ENCODE measurements around the gene TRPT1. TPM values are rescaled to one million over a fixed set of nuclear protein-coding genes. Genes with fewer than 3 reads are reported as not detected.

The TRPT1 gene
- polyA plus RNA-seq, 3 donors from 2014 or later = 42.2 to 51.0 (median 43.8) TPM

DNA sequence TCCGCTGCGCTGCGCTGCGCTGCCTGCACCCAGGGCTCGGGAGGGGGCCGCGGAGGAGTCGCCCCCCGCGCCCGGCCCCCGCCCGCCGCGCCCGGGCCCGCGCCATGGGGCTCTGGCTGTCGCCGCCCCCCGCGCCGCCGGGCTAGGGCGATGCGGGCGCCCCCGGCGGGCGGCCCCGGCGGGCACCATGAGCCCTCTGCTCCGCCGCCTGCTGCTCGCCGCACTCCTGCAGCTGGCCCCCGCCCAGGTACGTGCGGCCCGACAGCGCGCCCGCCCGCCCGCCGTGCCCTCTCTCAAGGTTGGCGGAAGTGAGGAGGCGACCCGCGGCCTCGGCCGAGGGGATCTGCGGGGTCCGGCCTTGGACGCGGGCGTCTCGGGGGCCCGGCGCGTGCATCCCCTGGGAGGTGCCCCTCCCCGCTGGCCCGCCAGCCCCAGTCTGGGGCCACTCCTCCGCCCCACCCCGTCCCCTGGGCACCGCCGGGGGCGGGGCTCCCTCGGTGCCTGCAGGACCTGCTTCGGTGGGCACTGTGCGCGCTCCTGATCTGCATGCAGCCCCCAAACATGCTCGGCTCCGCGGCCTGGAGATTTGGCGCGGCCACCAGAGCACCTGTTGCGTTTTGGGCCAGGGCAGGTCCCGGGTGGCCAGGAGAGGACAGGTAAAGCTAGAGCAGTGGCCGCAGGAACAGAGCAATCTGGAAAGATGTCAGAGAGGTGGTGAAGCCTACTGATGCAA, 8.8 kb upstream of the TRPT1 start:
- DNase-seq = peak; percentile 62 to 63 (median 62)
- Mint-ChIP-seq H3K4me3 (peak overlapping the region; percentile 76 to 80 (median 79)), H3K9me3 (no peaks in the 10 kb centered on the region), H3K4me1 (peaks cover 19 to 33% of the 10 kb centered on the region in 2 donors), H3K27me3 (ENCODE audit: low read depth in 3 of 3) (peaks cover 0 to 3% (median 0%) of the 10 kb centered on the region in 3 donors), H3K36me3 (no peaks in the 10 kb centered on the region), H3K27ac (peak overlapping the region in 5 of 6 donors; percentile 55 to 80 (median 68))

GRCh38 chr11:64233913-64234586, 8.1 kb upstream of the TRPT1 start, which contains the start of gene VEGFB:
Gene VEGFB (plus strand): TSS chr11:64234584. CDS start chr11:64234834, 250 bp downstream.
- no peaks in the 10 kb centered on the region for H3K36me3 Mint-ChIP-seq
- H3K9me3 Mint-ChIP-seq = no peaks in the 10 kb centered on the region
- peaks cover 27 to 40% of the 10 kb centered on the region in 2 donors for H3K4me1 Mint-ChIP-seq
- H3K4me3 Mint-ChIP-seq = peak within 1 kb of the TSS; percentile 76 to 82 (median 80)
- peak; percentile 70 to 72 (median 71) for DNase-seq
- H3K27me3 Mint-ChIP-seq (ENCODE audit: low read depth in 3 of 3) = peaks cover 0 to 1% (median 0%) of the 10 kb centered on the region in 3 donors
- H3K27ac Mint-ChIP-seq = peak within 1 kb of the TSS; percentile 55 to 85 (median 80)

DNA sequence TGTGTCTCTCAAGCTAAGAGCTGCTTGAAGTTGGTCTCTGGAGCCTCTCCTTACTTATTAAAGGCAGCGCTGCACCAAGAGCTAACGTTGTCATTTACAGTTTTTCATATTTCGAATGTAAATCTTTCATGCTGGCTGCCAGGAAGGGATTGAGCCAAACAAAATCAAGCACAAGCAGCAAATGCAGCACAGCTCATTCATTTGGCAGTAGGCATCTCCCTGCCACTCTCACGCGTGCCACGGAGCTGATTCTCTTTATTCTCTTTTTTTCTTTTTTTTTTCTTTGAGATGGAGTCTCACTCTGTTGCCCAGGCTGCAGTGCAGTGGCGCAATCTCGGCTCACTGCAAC, 7.0 kb upstream of the TRPT1 start:
- Mint-ChIP-seq H3K4me1 (peaks cover 29 to 38% of the 10 kb centered on the region in 2 donors), H3K9me3 (no peaks in the 10 kb centered on the region), H3K27ac (peak overlapping the region in 4 of 6 donors; percentile 36 to 82 (median 62))

GRCh38 chr11:64232182-64232966, 6.4 kb upstream of the TRPT1 start:
- H3K27ac Mint-ChIP-seq = peak overlapping the region in 4 of 6 donors; percentile 69 to 83 (median 80)
- no peak for DNase-seq

More for the DNA sequence above, 7.0 kb upstream of the TRPT1 start:
- Mint-ChIP-seq H3K4me3 (peak overlapping the region; percentile 36 to 79 (median 61)), H3K36me3 (no peaks in the 10 kb centered on the region), H3K27me3 (ENCODE audit: low read depth in 3 of 3) (peaks cover 0 to 1% (median 0%) of the 10 kb centered on the region in 3 donors)
- DNase-seq = no peak

GRCh38 chr11:64231546-64231945, 5.6 kb upstream of the TRPT1 start:
- DNase-seq = no peak
- H3K4me3 Mint-ChIP-seq = peak overlapping the region; percentile 57 to 94 (median 86)
- H3K36me3 Mint-ChIP-seq = no peaks in the 10 kb centered on the region
- peaks cover 0 to 2% (median 1%) of the 10 kb centered on the region in 3 donors for H3K27me3 Mint-ChIP-seq (ENCODE audit: low read depth in 3 of 3)
- peaks cover 40 to 50% of the 10 kb centered on the region in 2 donors for H3K4me1 Mint-ChIP-seq
- no peaks in the 10 kb centered on the region for H3K9me3 Mint-ChIP-seq
- H3K27ac Mint-ChIP-seq = peak overlapping the region in 4 of 6 donors; percentile 34 to 83 (median 80)

More at GRCh38 chr11:64232182-64232966, 6.4 kb upstream of the TRPT1 start:
- Mint-ChIP-seq H3K4me1 (peaks cover 34 to 44% of the 10 kb centered on the region in 2 donors), H3K36me3 (no peaks in the 10 kb centered on the region), H3K9me3 (no peaks in the 10 kb centered on the region), H3K27me3 (ENCODE audit: low read depth in 3 of 3) (peaks cover 0 to 1% (median 0%) of the 10 kb centered on the region in 3 donors), H3K4me3 (peak overlapping the region; percentile 57 to 94 (median 79))

DNA sequence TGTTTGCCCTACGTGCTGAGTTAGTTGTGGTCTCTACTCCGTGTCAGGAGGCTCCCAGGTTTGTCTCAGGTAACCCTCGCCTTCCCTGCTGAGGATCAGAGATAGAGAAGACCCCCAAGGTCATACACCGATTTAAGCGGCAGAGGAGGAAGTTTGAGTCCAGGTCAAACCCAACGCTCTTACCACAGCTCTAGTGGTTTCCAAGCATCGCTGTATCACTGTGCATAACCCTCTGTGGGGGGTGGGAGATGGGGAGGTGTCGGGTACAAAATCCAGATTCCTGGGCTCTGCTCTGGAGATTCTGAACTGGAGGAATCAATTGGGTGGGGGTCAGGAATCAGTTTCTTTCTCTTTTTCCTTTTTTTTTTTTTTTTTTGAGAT, 5.0 kb upstream of the TRPT1 start:
- H3K27ac Mint-ChIP-seq = peak overlapping the region; percentile 82 to 94 (median 89)
- peaks cover 0 to 2% (median 1%) of the 10 kb centered on the region in 3 donors for H3K27me3 Mint-ChIP-seq (ENCODE audit: low read depth in 3 of 3)
- no peaks in the 10 kb centered on the region for H3K9me3 Mint-ChIP-seq
- peaks cover 40 to 50% of the 10 kb centered on the region in 2 donors for H3K4me1 Mint-ChIP-seq
- H3K4me3 Mint-ChIP-seq = peak overlapping the region; percentile 86 to 94 (median 87)
- no peak for DNase-seq
- no peaks in the 10 kb centered on the region for H3K36me3 Mint-ChIP-seq

GRCh38 chr11:64230171-64230984, 4.4 kb upstream of the TRPT1 start, which contains the start of gene DNAJC4:
Gene DNAJC4 (plus strand): TSS chr11:64230548. CDS start chr11:64230855, 307 bp downstream.
- H3K27ac Mint-ChIP-seq = peak within 1 kb of the TSS; percentile 82 to 94 (median 89)
- H3K27me3 Mint-ChIP-seq (ENCODE audit: low read depth in 3 of 3) = peaks cover 0 to 3% (median 2%) of the 10 kb centered on the region in 3 donors
- no peaks in the 10 kb centered on the region for H3K36me3 Mint-ChIP-seq
- DNase-seq = peak; percentile 90 to 91 (median 90)
- peak within 1 kb of the TSS; percentile 86 to 94 (median 87) for H3K4me3 Mint-ChIP-seq
- H3K9me3 Mint-ChIP-seq = no peaks in the 10 kb centered on the region
- peaks cover 38 to 51% of the 10 kb centered on the region in 2 donors for H3K4me1 Mint-ChIP-seq

DNA sequence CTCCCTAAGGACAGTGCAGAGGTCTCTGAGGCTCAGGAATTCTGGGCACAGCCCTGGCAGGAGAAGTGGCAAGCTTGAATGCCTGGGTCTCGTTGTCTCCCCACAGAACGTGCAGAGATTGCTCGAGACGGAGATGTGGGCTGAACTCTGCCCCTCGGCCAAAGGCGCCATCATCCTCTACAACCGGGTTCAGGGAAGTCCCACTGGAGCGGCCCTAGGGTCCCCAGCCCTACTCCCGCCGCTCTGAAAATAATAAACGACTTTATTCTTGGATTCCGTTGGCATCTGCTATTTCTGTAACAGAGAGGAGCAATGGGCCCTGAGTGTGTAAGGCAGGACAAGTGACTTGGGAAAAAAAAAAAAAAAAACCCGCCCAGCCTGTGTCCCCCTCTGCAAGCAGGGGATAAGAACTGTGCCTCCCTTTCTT, 3.8 kb upstream of the TRPT1 start:
- Mint-ChIP-seq H3K27me3 (ENCODE audit: low read depth in 3 of 3) (peaks cover 0 to 3% (median 2%) of the 10 kb centered on the region in 3 donors), H3K27ac (peak overlapping the region; percentile 82 to 94 (median 89)), H3K4me1 (peaks cover 40 to 53% of the 10 kb centered on the region in 2 donors), H3K9me3 (no peaks in the 10 kb centered on the region), H3K4me3 (peak overlapping the region; percentile 86 to 94 (median 87)), H3K36me3 (no peaks in the 10 kb centered on the region)
- no peak for DNase-seq

DNA sequence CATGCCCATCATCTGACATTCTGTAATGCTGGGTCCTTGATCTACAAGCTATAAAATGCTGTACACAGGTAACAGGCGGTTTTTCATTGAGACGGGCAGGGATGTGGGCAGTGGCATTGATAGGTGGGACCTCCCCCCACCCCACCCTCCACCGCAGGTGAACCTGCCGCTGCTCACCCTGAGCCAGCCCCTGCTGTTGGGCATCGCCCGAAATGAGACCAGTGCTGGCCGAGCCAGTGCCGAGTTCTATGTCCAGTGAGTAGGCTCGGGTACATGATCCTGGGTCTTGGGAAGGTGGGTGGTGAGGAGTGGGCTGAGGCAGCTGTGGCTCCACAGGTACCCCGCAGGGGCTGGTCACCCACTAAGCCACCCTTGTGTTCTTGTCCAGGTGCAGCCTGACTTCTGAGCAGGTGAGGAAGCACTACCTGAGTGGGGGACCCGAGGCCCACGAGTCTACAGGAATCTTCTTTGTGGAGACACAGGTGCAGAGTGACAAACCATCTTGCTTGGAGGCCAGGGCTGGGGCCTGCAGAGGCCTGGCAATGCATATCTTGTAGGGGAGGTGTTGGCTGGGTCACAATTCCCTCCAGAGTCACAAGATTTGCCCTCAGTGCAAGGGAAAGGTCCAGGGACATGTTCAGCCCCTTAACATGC, 3.2 kb upstream of the TRPT1 start:
- Mint-ChIP-seq H3K27ac (peak overlapping the region; percentile 76 to 91 (median 83)), H3K9me3 (no peaks in the 10 kb centered on the region), H3K4me1 (peaks cover 40 to 53% of the 10 kb centered on the region in 2 donors), H3K36me3 (no peaks in the 10 kb centered on the region), H3K27me3 (ENCODE audit: low read depth in 3 of 3) (peaks cover 0 to 5% (median 2%) of the 10 kb centered on the region in 3 donors), H3K4me3 (peak overlapping the region; percentile 86 to 94 (median 87))
- no peak for DNase-seq

GRCh38 chr11:64227405-64227956, 1.5 kb upstream of the TRPT1 start:
- H3K9me3 Mint-ChIP-seq = no peaks in the 10 kb centered on the region
- H3K36me3 Mint-ChIP-seq = no peaks in the 10 kb centered on the region
- DNase-seq = no peak
- H3K4me3 Mint-ChIP-seq = peak overlapping the region; percentile 87 to 91 (median 89)
- peaks cover 0 to 4% (median 2%) of the 10 kb centered on the region in 3 donors for H3K27me3 Mint-ChIP-seq (ENCODE audit: low read depth in 3 of 3)
- H3K27ac Mint-ChIP-seq = peak overlapping the region; percentile 77 to 93 (median 90)
- peaks cover 40 to 46% of the 10 kb centered on the region in 2 donors for H3K4me1 Mint-ChIP-seq

DNA sequence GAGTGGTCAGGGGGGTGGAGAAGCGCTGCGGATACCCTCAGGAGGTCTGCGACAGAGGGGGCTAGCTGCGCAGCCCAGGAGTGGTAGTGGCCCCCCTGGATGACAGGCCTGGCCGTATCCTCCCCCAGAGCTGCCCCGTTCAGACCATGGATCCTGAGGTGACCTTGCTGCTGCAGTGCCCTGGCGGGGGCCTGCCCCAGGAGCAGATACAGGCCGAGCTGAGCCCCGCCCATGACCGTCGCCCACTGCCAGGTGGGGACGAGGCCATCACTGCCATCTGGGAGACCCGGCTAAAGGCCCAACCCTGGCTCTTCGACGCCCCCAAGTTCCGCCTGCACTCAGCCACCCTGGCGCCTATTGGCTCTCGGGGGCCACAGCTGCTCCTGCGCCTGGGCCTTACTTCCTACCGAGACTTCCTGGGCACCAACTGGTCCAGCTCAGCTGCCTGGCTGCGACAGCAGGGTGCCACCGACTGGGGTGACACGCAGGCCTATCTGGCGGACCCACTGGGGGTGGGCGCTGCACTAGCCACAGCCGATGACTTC, 593 bp upstream of the TRPT1 start:
- Mint-ChIP-seq H3K27me3 (ENCODE audit: low read depth in 3 of 3) (peaks cover 0 to 6% (median 2%) of the 10 kb centered on the region in 3 donors), H3K4me1 (peaks cover 38 to 40% of the 10 kb centered on the region in 2 donors), H3K9me3 (no peaks in the 10 kb centered on the region), H3K4me3 (peak overlapping the region; percentile 87 to 91 (median 89)), H3K27ac (peak overlapping the region; percentile 77 to 93 (median 90)), H3K36me3 (no peaks in the 10 kb centered on the region)
- peak; percentile 65 to 70 (median 70) for DNase-seq

Measured in immature natural killer cell (primary cell).